DND-41 (cell line): ENCODE results near the gene SYCP2.

ENCODE experiments used
- ATAC-seq: fragments of 200-7000 bp; cut with Tn5 transposase; 3 replicates; pipeline ENCODE4 v1.9.1; 2021; ENCODE audit warnings: low read depth; ENCODE audit not compliant: insufficient read depth
- DNase-seq: peaks from one replicate; pipeline ENCODE4 v3.0.0-alpha.2; 2020
- H2AFZ ChIP-seq: 2 replicates; pipeline ENCODE4 v1.6.0; 2012; ENCODE audit warnings: low read depth, low read length
- H3K27ac ChIP-seq: 2 replicates; pipeline ENCODE4 v1.5.1; 2012; ENCODE audit warnings: low read length, inconsistent platforms
- H3K27me3 ChIP-seq: fragments of 200-600 bp; sonication (generic); 2 replicates; pipeline ENCODE4 v1.6.0; 2012; ENCODE audit warnings: low read length, mild to moderate bottlenecking, inconsistent platforms; ENCODE audit not compliant: insufficient read depth, poor library complexity
- H3K36me3 ChIP-seq: 2 replicates; pipeline ENCODE4 v1.5.1; 2012; ENCODE audit warnings: low read length, inconsistent platforms; ENCODE audit not compliant: insufficient read depth
- H3K4me1 ChIP-seq: 2 replicates; pipeline ENCODE4 v1.5.1; 2012; ENCODE audit warnings: mild to moderate bottlenecking, low read length; ENCODE audit not compliant: insufficient read depth
- H3K4me2 ChIP-seq: 2 replicates; pipeline ENCODE4 v1.6.0; 2012; ENCODE audit warnings: mild to moderate bottlenecking, moderate library complexity, low read length, inconsistent platforms; ENCODE audit not compliant: insufficient read depth
- H3K4me3 ChIP-seq, 2 experiments: fragments of 200-600 bp in 1 of 2; shearing (Covaris generic) in 1 of 2; 2 replicates each; pipeline ENCODE4 v1.5.1; 2012 to 2016; ENCODE audit warnings: inconsistent platforms in 2 of 2, low read length in 2 of 2, mild to moderate bottlenecking in 2 of 2, low read depth in 1 of 2, moderate library complexity in 1 of 2
- H3K79me2 ChIP-seq: 2 replicates; pipeline ENCODE4 v1.6.0; 2012; ENCODE audit warnings: low read length, inconsistent platforms; ENCODE audit not compliant: insufficient read depth
- H3K9ac ChIP-seq: 2 replicates; pipeline ENCODE4 v1.6.0; 2012; ENCODE audit warnings: low read depth, mild to moderate bottlenecking, inconsistent platforms, low read length, moderate library complexity
- H3K9me3 ChIP-seq: 2 replicates; pipeline ENCODE4 v1.5.1; 2012; ENCODE audit warnings: low read length, moderate library complexity, mild to moderate bottlenecking, inconsistent platforms; ENCODE audit not compliant: insufficient read depth, severe bottlenecking
- H4K20me1 ChIP-seq: 2 replicates; pipeline ENCODE4 v1.6.0; 2012; ENCODE audit warnings: low read length; ENCODE audit not compliant: insufficient read depth
- CTCF ChIP-seq: IDR thresholded peaks from 2 replicates; pipeline ENCODE4 v1.5.1; 2012; ENCODE audit warnings: borderline replicate concordance, low read length, moderate library complexity, mild to moderate bottlenecking; ENCODE audit not compliant: poor library complexity, severe bottlenecking; ENCODE audit errors: extremely low read depth
- EZH2 ChIP-seq: IDR thresholded peaks from 3 replicates; pipeline ENCODE4 v1.6.1; 2012; ENCODE audit warnings: borderline replicate concordance, low read depth, mild to moderate bottlenecking, moderate library complexity, low read length, inconsistent platforms; ENCODE audit not compliant: severe bottlenecking

SYCP2 gene

DNA sequence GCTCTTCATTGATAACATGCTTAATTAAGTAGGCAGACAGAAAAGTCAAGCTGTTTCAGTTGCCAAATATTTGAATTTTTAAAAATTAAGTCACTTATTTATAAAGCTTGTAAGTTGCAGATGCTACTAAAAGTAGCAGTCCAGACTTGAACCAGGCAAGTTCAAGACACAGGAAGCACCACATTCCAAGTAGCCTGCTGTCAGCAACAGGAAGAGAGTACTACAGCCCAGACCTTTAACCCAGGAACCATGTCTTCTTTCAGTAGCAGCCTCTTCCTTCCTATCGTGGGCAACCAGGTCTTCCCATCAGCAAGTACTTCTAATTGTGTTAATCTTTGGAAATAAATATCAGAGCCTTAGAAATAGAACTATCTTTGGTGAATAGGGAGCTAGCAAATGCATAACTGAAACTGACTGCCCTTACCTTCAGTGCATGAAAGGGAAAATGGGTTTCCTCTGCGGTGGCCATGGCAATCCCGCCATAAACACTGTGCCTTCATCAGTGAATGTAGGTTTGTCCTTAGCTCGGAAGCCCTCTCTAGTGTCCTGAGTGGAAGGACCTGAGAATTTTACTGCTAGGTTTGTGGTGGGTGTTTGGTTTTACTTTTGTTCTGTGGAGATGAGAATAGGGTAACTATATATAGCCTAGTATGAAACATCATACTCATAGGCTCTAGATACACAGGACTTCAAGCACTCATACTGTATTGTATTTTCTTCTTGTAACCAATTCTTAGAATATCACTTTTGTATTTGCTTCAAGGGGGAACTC is 95.6 kb downstream of the SYCP2 start:
- Histone ChIP-seq H3K4me3 (no peak overlapping the region), H4K20me1 (no peaks in the 10 kb centered on the region), H3K36me3 (no peaks in the 10 kb centered on the region), H3K79me2 (no peaks in the 10 kb centered on the region), H3K27ac (no peak overlapping the region), H3K27me3 (peaks cover 69% of the 10 kb centered on the region), H3K9me3 (no peaks in the 10 kb centered on the region), H3K4me2 (no peak overlapping the region), H2AFZ (no peak overlapping the region), H3K9ac (no peak overlapping the region), H3K4me1 (peaks cover 6% of the 10 kb centered on the region; the same call in 1 of the 2 replicates)
- no peak for ATAC-seq
- no peak for DNase-seq
- no peak for TF ChIP-seq CTCF
- no peak for TF ChIP-seq EZH2

- Histone ChIP-seq H3K9me3 (no peaks in the 10 kb centered on the region), H3K79me2 (no peaks in the 10 kb centered on the region), H3K36me3 (no peaks in the 10 kb centered on the region), H3K4me2 (no peak overlapping the region), H2AFZ (no peak overlapping the region), H3K27ac (no peak overlapping the region), H4K20me1 (no peaks in the 10 kb centered on the region), H3K27me3 (peaks cover 63% of the 10 kb centered on the region), H3K9ac (no peak overlapping the region), H3K4me3 (no peak overlapping the region), H3K4me1 (peaks cover 6% of the 10 kb centered on the region; the same call in 1 of the 2 replicates)
- ATAC-seq: no peak
- no peak for TF ChIP-seq EZH2
- TF ChIP-seq CTCF: no peak
- no peak for DNase-seq
Observed at GRCh38 chr20:59836767-59837166, 96.7 kb downstream of the SYCP2 start.

DNA sequence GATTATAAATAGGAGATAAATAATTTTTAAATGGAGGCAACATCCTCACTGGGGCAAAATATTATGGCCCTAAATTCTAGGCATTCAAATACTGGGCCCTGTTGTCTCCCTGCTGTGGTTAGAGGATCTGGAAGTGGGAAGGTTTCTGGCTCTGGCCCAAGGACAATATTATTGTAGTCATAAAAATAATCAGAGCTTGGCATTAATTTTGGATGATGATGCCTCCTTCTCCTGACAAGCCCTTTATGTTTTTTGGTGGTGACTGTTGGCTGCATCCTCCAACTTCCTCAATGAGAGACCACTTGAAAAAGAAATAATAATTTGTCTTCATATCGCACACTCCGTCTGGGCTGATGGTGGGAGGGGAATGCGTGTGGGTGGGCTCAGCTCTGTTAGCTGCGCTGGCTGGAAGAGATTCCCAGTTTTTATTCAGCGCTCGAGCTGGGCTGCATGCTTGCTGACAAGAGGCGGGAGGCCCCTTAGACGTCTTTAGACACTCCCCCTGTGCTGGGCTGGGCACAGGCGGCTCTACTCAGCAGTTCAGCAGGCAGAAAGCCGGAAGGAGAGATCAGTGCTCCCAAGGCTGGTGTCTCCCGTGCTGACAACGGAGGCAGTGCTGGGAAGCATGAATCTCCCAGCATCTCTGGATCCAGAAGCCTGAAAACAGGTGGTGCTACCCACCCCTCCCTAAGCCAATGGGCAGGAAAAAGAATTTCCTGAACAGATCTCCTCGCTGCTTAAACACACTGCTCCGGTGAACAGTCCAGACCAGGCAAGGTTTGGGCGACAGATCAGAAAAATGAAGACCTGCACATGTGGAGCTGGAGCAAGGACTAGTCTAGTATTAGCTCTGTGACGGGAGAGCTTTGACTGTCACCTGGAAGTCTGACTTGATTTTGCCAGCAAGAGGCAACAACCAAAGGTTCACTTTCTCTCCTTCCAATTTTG is 97.7 kb downstream of the SYCP2 start:
- H3K4me2 ChIP-seq: peak overlapping the region; percentile 6; the same call in 1 of the 2 replicates
- H3K27ac ChIP-seq: no peak overlapping the region
- H3K9ac ChIP-seq: no peak overlapping the region
- no peaks in the 10 kb centered on the region for H3K79me2 ChIP-seq
- H2AFZ ChIP-seq: 0 out of 2 replicates have a peak overlapping the region, but pooled peaks have one; percentile 46
- no peaks in the 10 kb centered on the region for H3K9me3 ChIP-seq
- peaks cover 6% of the 10 kb centered on the region; the same call in 1 of the 2 replicates for H3K4me1 ChIP-seq
- ATAC-seq (peak; percentile 85), DNase-seq (peak; percentile 30)
- H3K4me3 ChIP-seq: no peak overlapping the region
- TF ChIP-seq EZH2 (peak; percentile 68), CTCF (no peak)
- no peaks in the 10 kb centered on the region for H4K20me1 ChIP-seq
- H3K27me3 ChIP-seq: peaks cover 58% of the 10 kb centered on the region
- no peaks in the 10 kb centered on the region for H3K36me3 ChIP-seq
